Keratinocyte (primary cell): ENCODE measurements around the gene NOSIP. TPM values are rescaled to one million over a fixed set of nuclear protein-coding genes. Genes with fewer than 3 reads are reported as not detected.
A peak's percentile ranks its signal among the peaks of the same experiment; 100 is the strongest.

Experiments used
- DNase-seq: peaks from one replicate; pipeline ENCODE4 v3.0.0-alpha.2; 2011; ENCODE audit warnings: low read depth, missing footprints, low spot score
- FAIRE-seq: peaks from 2 replicates; lab custom pipeline; 2011; peaks lifted over from hg19 to GRCh38; lab: Jason Lieb, UNC
- H2AFZ ChIP-seq: 2 replicates; pipeline ENCODE4 v1.6.0; 2012; ENCODE audit warnings: low read length, control low read depth, inconsistent platforms; ENCODE audit not compliant: control insufficient read depth
- H3K27ac ChIP-seq: 2 replicates; pipeline ENCODE4 v1.5.1; 2011; ENCODE audit warnings: low read length; ENCODE audit not compliant: control insufficient read depth, insufficient read depth
- H3K27me3 ChIP-seq: 3 replicates; pipeline ENCODE4 v1.6.0; 2011; ENCODE audit warnings: low read length; ENCODE audit not compliant: control insufficient read depth, insufficient read depth; ENCODE audit errors: extremely low read depth
- H3K36me3 ChIP-seq, 2 experiments: 2 replicates in 1 of 2; 3 replicates in 1 of 2; pipeline ENCODE4 v1.5.1; 2011; ENCODE audit warnings: low read length in 2 of 2, mild to moderate bottlenecking in 1 of 2; ENCODE audit not compliant: control insufficient read depth in 2 of 2, insufficient read depth in 2 of 2; ENCODE audit errors: extremely low read depth in 1 of 2
- H3K4me1 ChIP-seq: 3 replicates; pipeline ENCODE4 v1.5.1; 2011; ENCODE audit warnings: low read length; ENCODE audit not compliant: control insufficient read depth, insufficient read depth; ENCODE audit errors: extremely low read depth
- H3K4me2 ChIP-seq: 3 replicates; pipeline ENCODE4 v1.6.0; 2011; ENCODE audit warnings: low read depth, low read length; ENCODE audit not compliant: control insufficient read depth, insufficient read depth; ENCODE audit errors: extremely low read depth
- H3K4me3 ChIP-seq, 3 experiments: fragments of 200-600 bp in 1 of 3; sonication (generic) in 1 of 3; 2 replicates in 2 of 3; 3 replicates in 1 of 3; pipeline ENCODE4 v1.5.1; 2011 to 2016; ENCODE audit warnings: low read length in 3 of 3, mild to moderate bottlenecking in 3 of 3, control low read depth in 2 of 3, inconsistent platforms in 1 of 3, low read depth in 1 of 3, mixed read lengths in 1 of 3, mixed run types in 1 of 3, moderate library complexity in 1 of 3; ENCODE audit not compliant: control insufficient read depth in 2 of 3, insufficient read depth in 2 of 3; ENCODE audit errors: extremely low read depth in 1 of 3
- H3K79me2 ChIP-seq: 2 replicates; pipeline ENCODE4 v1.6.0; 2012; ENCODE audit warnings: low read length; ENCODE audit not compliant: control insufficient read depth, insufficient read depth
- H3K9ac ChIP-seq: 3 replicates; pipeline ENCODE4 v1.6.0; 2011; ENCODE audit warnings: low read length; ENCODE audit not compliant: control insufficient read depth, insufficient read depth; ENCODE audit errors: extremely low read depth
- H3K9me1 ChIP-seq: 3 replicates; pipeline ENCODE4 v1.6.0; 2011; ENCODE audit warnings: low read length; ENCODE audit not compliant: control insufficient read depth, insufficient read depth; ENCODE audit errors: extremely low read depth
- H3K9me3 ChIP-seq: 2 replicates; pipeline ENCODE4 v1.5.1; 2012; ENCODE audit warnings: low read depth, low read length; ENCODE audit not compliant: control insufficient read depth
- H4K20me1 ChIP-seq: 3 replicates; pipeline ENCODE4 v1.6.0; 2011; ENCODE audit warnings: low read length; ENCODE audit not compliant: control insufficient read depth, insufficient read depth; ENCODE audit errors: extremely low read depth
- CTCF ChIP-seq, 3 experiments: IDR thresholded peaks in 1 of 3; conservative IDR thresholded peaks in 1 of 3; optimal IDR thresholded peaks in 1 of 3; 2 replicates in 2 of 3; 3 replicates in 1 of 3; pipeline versions ENCODE3 to v1.5.1; 2011; ENCODE audit warnings: low read length in 3 of 3, mild to moderate bottlenecking in 3 of 3, moderate library complexity in 2 of 3, control low read depth in 1 of 3, inconsistent platforms in 1 of 3; ENCODE audit not compliant: insufficient read depth in 2 of 3; ENCODE audit errors: extremely low read depth in 1 of 3
- EZH2 ChIP-seq: IDR thresholded peaks from one replicate; pipeline ENCODE4 v1.6.1; 2012; ENCODE audit warnings: inconsistent platforms, mild to moderate bottlenecking, low read length, moderate library complexity
- dilution Hi-C: fragments of 300-500 bp; cut with MboI; formaldehyde crosslinking; loops from one replicate; pipeline ENCODE4 v1.7.0; 2020; ENCODE audit warnings: low sequenced_read_pairs; ENCODE audit not compliant: extremely low pct_ligation_motif_present
- polyA plus RNA-seq, 5 experiments: library from polyadenylated mRNA; depleted of rRNA in 3 of 5; stranded (reverse) in 3 of 5; stranded (forward) in 1 of 5; unstranded in 1 of 5; fragments of >200 nt; gene quantifications; 1 replicate in 1 of 5; 2 replicates in 3 of 5; 3 replicates in 1 of 5; pipeline versions ENCODE4 v1.2.1 to v1.2.3, GENCODE V29; 2011 to 2012; ENCODE audit warnings: missing spikeins in 2 of 5, low read depth in 1 of 5, low replicate concordance in 1 of 5

Gene NOSIP
- polyA plus RNA-seq, 1 donor (not counting 4 experiments of a cell fraction or from before 2014, with no cell fraction given): 36.6 TPM

GRCh38 chr19:49593233-49594113 lies 13.1 kb upstream of the NOSIP start:
- FAIRE-seq (peak; percentile 87), DNase-seq (no peak)
- Histone ChIP-seq H3K4me2 (peak overlapping the region; percentile 98), H3K4me3 (peak overlapping the region; percentile 79 to 82 (median 81)), H3K9ac (peak overlapping the region; percentile 89), H3K36me3 (peaks cover 6 to 17% of the 10 kb centered on the region in 2 experiments), H3K9me3 (no peaks in the 10 kb centered on the region), H3K27ac (peak overlapping the region; percentile 90), H3K27me3 (no peaks in the 10 kb centered on the region), H2AFZ (peak overlapping the region; percentile 36), H3K9me1 (no peaks in the 10 kb centered on the region), H3K4me1 (peaks cover 18% of the 10 kb centered on the region), H4K20me1 (peaks cover 2% of the 10 kb centered on the region), H3K79me2 (peaks cover 24% of the 10 kb centered on the region)
- dilution Hi-C loops: no loop called here
- TF ChIP-seq CTCF (optimal IDR thresholded peaks at IDR 0.05 in 1 of 3, IDR thresholded peaks at IDR 0.05 in 1 of 3, conservative IDR thresholded peaks at IDR 0.05 in 1 of 3; ENCODE audit: extremely low read depth in 1 of 3, insufficient read depth in 2 of 3, low read length in 3 of 3) (no peak), EZH2 (no peak)

- Histone ChIP-seq H3K27me3 (no peaks in the 10 kb centered on the region), H3K4me3 (peak overlapping the region; percentile 79 to 82 (median 81)), H3K9ac (peak overlapping the region; percentile 89), H3K4me1 (peaks cover 18% of the 10 kb centered on the region), H4K20me1 (peaks cover 2% of the 10 kb centered on the region), H3K27ac (peak overlapping the region; percentile 90), H3K9me1 (no peaks in the 10 kb centered on the region), H2AFZ (no peak overlapping the region), H3K79me2 (peaks cover 22% of the 10 kb centered on the region), H3K4me2 (peak overlapping the region; percentile 98), H3K36me3 (peaks cover 4 to 17% of the 10 kb centered on the region in 2 experiments), H3K9me3 (no peaks in the 10 kb centered on the region)
- no peak for TF ChIP-seq CTCF (optimal IDR thresholded peaks at IDR 0.05 in 1 of 3, IDR thresholded peaks at IDR 0.05 in 1 of 3, conservative IDR thresholded peaks at IDR 0.05 in 1 of 3; ENCODE audit: extremely low read depth in 1 of 3, insufficient read depth in 2 of 3, low read length in 3 of 3)
- dilution Hi-C loops: no loop called here
- DNase-seq (no peak), FAIRE-seq (peak; percentile 17)
These were observed 12.3 kb upstream of the NOSIP start for GRCh38 chr19:49592486-49593232.
